Glutamatergic neuron (in vitro differentiated cells): ENCODE results near the gene LYSET. TPM values are rescaled to one million over a fixed set of nuclear protein-coding genes. Genes with fewer than 3 reads are reported as not detected.
"Not testable (repeated sequence)": the region's sequence is repeated elsewhere in the genome, so short reads cannot be mapped to it uniquely, and the experiment has no call there.

Experiments
- DNase-seq: peaks from one replicate; pipeline ENCODE4 v3.0.0; 2022
- H3K27ac Mint-ChIP-seq: one replicate; pipeline ENCODE4 v1.8.0; 2020; ENCODE audit warnings: mild to moderate bottlenecking, mixed read lengths, inconsistent platforms; ENCODE audit not compliant: unreplicated experiment
- H3K27me3 Mint-ChIP-seq: one replicate; pipeline ENCODE4 v1.8.0; 2020; ENCODE audit warnings: mild to moderate bottlenecking, moderate library complexity, mixed read lengths, inconsistent platforms; ENCODE audit not compliant: unreplicated experiment
- H3K36me3 Mint-ChIP-seq: one replicate; pipeline ENCODE4 v1.8.0; 2020; ENCODE audit warnings: mild to moderate bottlenecking, mixed read lengths, inconsistent platforms; ENCODE audit not compliant: unreplicated experiment
- H3K4me1 Mint-ChIP-seq: one replicate; pipeline ENCODE4 v1.8.0; 2020; ENCODE audit warnings: mild to moderate bottlenecking, low read depth, mixed read lengths, inconsistent platforms; ENCODE audit not compliant: unreplicated experiment
- H3K4me3 Mint-ChIP-seq: one replicate; pipeline ENCODE4 v1.8.0; 2020; ENCODE audit warnings: mild to moderate bottlenecking, mixed read lengths, inconsistent platforms; ENCODE audit not compliant: unreplicated experiment
- H3K9me3 Mint-ChIP-seq: one replicate; pipeline ENCODE4 v1.8.0; 2020; ENCODE audit warnings: mild to moderate bottlenecking, moderate library complexity, mixed read lengths, inconsistent platforms; ENCODE audit not compliant: unreplicated experiment
- total RNA-seq: library from RNA; stranded (reverse); fragmentation: NEBNext Ultra II Directional; extraction: Animal tissue kit (Norgen Biotek cat#: 25700); gene quantifications from one replicate; pipeline ENCODE4 v1.2.1, GENCODE V29; 2021; ENCODE audit not compliant: unreplicated experiment
- TF ChIP-seq, protein P1 (sequence below): fragments of 200-600 bp; sonication (generic); IDR thresholded peaks from one replicate; pipeline ENCODE4 v1.5.0; 2021; ENCODE audit not compliant: partially characterized antibody, unreplicated experiment

The LYSET gene
- total RNA-seq, 1 donor from 2014 or later = 15.9 TPM

GRCh38 chr14:93161411-93161940 is 23.6 kb upstream of the LYSET start:
- TF ChIP-seq, protein P1, sequence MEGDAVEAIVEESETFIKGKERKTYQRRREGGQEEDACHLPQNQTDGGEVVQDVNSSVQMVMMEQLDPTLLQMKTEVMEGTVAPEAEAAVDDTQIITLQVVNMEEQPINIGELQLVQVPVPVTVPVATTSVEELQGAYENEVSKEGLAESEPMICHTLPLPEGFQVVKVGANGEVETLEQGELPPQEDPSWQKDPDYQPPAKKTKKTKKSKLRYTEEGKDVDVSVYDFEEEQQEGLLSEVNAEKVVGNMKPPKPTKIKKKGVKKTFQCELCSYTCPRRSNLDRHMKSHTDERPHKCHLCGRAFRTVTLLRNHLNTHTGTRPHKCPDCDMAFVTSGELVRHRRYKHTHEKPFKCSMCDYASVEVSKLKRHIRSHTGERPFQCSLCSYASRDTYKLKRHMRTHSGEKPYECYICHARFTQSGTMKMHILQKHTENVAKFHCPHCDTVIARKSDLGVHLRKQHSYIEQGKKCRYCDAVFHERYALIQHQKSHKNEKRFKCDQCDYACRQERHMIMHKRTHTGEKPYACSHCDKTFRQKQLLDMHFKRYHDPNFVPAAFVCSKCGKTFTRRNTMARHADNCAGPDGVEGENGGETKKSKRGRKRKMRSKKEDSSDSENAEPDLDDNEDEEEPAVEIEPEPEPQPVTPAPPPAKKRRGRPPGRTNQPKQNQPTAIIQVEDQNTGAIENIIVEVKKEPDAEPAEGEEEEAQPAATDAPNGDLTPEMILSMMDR = no peak
- H3K27ac Mint-ChIP-seq = peak overlapping the region; percentile 56
- H3K4me1 Mint-ChIP-seq = peaks cover 5% of the 10 kb centered on the region
- H3K27me3 Mint-ChIP-seq = no peaks in the 10 kb centered on the region
- H3K9me3 Mint-ChIP-seq = no peaks in the 10 kb centered on the region
- DNase-seq = no peak
- H3K36me3 Mint-ChIP-seq = no peaks in the 10 kb centered on the region
- H3K4me3 Mint-ChIP-seq = no peak overlapping the region

DNA sequence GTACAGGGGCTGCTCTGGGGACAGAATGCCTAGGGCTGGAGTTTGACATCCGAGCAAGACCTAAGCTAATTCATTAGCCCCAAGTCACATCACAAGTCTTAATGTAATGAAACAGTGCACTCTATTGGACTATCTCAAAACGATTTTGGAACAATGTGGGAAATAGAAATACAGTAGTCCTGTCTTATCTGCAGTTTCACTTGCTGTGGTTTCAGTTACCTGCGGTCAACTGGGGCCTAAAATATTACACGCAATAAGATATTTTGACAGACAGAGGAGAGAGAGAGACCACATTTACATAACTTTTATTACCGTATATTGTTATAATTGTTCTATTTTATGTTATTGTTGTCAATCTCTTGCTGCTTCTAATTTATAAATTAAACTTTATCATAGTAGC is 21.6 kb upstream of the LYSET start:
- H3K4me1 Mint-ChIP-seq = peaks cover 2% of the 10 kb centered on the region
- DNase-seq = no peak
- H3K27me3 Mint-ChIP-seq = no peaks in the 10 kb centered on the region
- H3K4me3 Mint-ChIP-seq = no peak overlapping the region
- H3K27ac Mint-ChIP-seq = no peak overlapping the region
- TF ChIP-seq, protein P1 = no peak
- no peaks in the 10 kb centered on the region for H3K9me3 Mint-ChIP-seq
- no peaks in the 10 kb centered on the region for H3K36me3 Mint-ChIP-seq

GRCh38 chr14:93165271-93166265 is 19.5 kb upstream of the LYSET start:
- not testable (repeated sequence) for H3K27ac Mint-ChIP-seq, DNase-seq, H3K36me3 Mint-ChIP-seq, H3K27me3 Mint-ChIP-seq, H3K4me1 Mint-ChIP-seq, H3K4me3 Mint-ChIP-seq, H3K9me3 Mint-ChIP-seq

DNA sequence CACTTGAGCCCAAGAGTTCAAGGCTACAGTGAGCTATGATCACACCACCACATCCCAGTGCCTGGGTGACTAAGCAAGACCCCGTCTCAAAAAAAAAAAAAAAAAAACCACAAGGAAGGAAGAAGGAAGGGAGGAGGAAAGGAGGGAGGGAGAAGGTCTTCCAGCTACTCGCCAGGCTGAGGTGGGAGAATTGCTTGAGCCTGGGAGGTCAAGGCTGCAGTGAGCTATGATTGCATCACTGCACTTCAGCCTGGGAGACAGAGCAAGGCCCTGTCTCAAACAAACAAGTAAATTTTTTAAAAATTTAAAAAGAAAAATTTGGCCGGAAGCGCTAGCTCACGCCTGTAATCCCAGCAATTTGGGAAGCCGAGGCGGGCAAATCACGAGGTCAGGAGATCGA is 16.5 kb upstream of the LYSET start:
- not testable (repeated sequence) for H3K27me3 Mint-ChIP-seq, H3K9me3 Mint-ChIP-seq, H3K27ac Mint-ChIP-seq, H3K4me1 Mint-ChIP-seq, H3K4me3 Mint-ChIP-seq, H3K36me3 Mint-ChIP-seq, DNase-seq

DNA sequence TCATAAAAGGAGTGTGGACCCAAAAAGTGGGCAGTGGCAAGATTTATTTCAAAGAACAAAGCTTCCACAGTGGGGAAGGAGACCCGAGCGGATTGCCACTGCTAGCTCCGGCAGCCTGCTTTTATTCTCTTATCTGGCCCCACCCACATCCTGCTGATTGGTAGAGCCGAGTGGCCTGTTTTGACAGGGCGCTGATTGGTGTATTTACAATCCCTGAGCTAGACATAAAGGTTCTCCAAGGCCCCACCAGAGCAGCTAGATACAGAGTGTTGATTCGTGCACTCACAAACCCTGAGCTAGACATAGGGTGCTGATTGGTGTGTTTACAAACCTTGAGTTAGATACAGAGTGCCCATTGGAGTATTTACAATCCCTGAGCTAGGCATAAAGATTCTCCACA is 15.5 kb upstream of the LYSET start:
- not testable (repeated sequence) for H3K4me3 Mint-ChIP-seq, H3K27me3 Mint-ChIP-seq, H3K36me3 Mint-ChIP-seq, H3K4me1 Mint-ChIP-seq, H3K9me3 Mint-ChIP-seq, DNase-seq
- peak overlapping the region; percentile 59 for H3K27ac Mint-ChIP-seq

GRCh38 chr14:93170141-93170540 is 15.0 kb upstream of the LYSET start:
- H3K27ac Mint-ChIP-seq = not testable (repeated sequence)

DNA sequence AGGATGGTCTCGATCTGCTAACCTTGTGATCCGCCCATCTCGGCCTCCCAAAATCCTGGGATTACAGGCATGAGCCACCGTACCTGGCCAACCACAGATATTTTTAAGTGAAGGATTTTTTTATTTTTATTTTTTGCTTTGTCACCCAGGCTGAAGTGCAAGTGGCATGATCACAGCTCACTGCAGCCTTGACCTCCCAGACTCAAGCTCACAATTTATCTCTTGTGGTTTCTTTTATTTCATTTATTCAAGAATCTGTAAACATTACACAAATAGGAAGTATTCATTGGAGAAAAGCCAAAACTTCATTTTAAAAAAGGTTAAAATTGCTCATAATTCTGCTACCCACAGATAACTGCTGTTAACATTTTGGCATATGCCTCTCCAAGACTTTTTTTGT is 13.7 kb upstream of the LYSET start:
- peaks cover 1% of the 10 kb centered on the region for H3K27me3 Mint-ChIP-seq
- peaks cover 4% of the 10 kb centered on the region for H3K36me3 Mint-ChIP-seq
- TF ChIP-seq, protein P1 = no peak
- peaks cover 3% of the 10 kb centered on the region for H3K4me1 Mint-ChIP-seq
- DNase-seq = no peak
- no peak overlapping the region for H3K27ac Mint-ChIP-seq
- no peaks in the 10 kb centered on the region for H3K9me3 Mint-ChIP-seq
- no peak overlapping the region for H3K4me3 Mint-ChIP-seq

More at GRCh38 chr14:93170141-93170540, 15.0 kb upstream of the LYSET start:
- H3K9me3 Mint-ChIP-seq, H3K27me3 Mint-ChIP-seq, H3K4me3 Mint-ChIP-seq, H3K36me3 Mint-ChIP-seq, DNase-seq, H3K4me1 Mint-ChIP-seq: not testable (repeated sequence)
